Upper lobe of left lung (tissue), 6 donors: ENCODE data around the gene CD200R1L. TPM values are rescaled to one million over a fixed set of nuclear protein-coding genes. Genes with fewer than 3 reads are reported as not detected.

Source experiments
- ATAC-seq, 2 donors: fragments of 200-7000 bp; cut with Tn5 transposase; one replicate each; pipeline ENCODE4 v1.9.1; 2022; ENCODE audit warnings: mild to moderate bottlenecking in 2 of 2, moderate library complexity in 2 of 2; ENCODE audit not compliant: low FRiP score in 2 of 2
- DNase-seq, 2 donors: peaks; one replicate each; pipeline ENCODE4 v3.0.0-alpha.2; 2019 to 2020
- H3K27ac ChIP-seq, 4 donors: fragments of 200-600 bp; sonication (generic); one replicate each; pipeline ENCODE4 v1.5.1; 2016 to 2019
- H3K27me3 ChIP-seq, 4 donors: fragments of 200-600 bp; sonication (generic); one replicate each; pipeline ENCODE4 v1.5.1; 2017 to 2019
- H3K36me3 ChIP-seq, 4 donors: fragments of 200-600 bp; sonication (generic); one replicate each; pipeline ENCODE4 v1.5.1; 2016 to 2019
- H3K4me1 ChIP-seq, 4 donors: fragments of 200-600 bp; sonication (generic); one replicate each; pipeline ENCODE4 v1.5.1; 2018 to 2019
- H3K4me3 ChIP-seq, 4 donors: fragments of 200-600 bp; sonication (generic); one replicate each; pipeline ENCODE4 v1.5.1; 2017 to 2019; ENCODE audit warnings: mild to moderate bottlenecking in 2 of 4, moderate library complexity in 1 of 4
- H3K9me3 ChIP-seq, 4 donors: fragments of 200-600 bp; sonication (generic); one replicate each; pipeline ENCODE4 v1.5.1; 2018 to 2019
- EP300 ChIP-seq, 4 donors: sonication (generic); formaldehyde crosslinking; IDR thresholded peaks; one replicate each; pipeline ENCODE4 v1.5.1; 2017; ENCODE audit warnings: antibody characterized with exemption in 4 of 4, control low read depth in 2 of 4
- POLR2A ChIP-seq, 4 donors: fragments of 450-650 bp; IDR thresholded peaks; one replicate each; pipeline ENCODE4 v1.5.1; 2016 to 2017; ENCODE audit warnings: antibody characterized with exemption in 4 of 4, mild to moderate bottlenecking in 2 of 4
- POLR2AphosphoS5 ChIP-seq, 2 donors: sonication (generic); formaldehyde crosslinking; IDR thresholded peaks; one replicate each; pipeline ENCODE4 v1.5.1; 2017; ENCODE audit warnings: antibody characterized with exemption in 2 of 2
- WGBS, 2 donors: methylation state at CpG; one replicate each; pipeline ENCODE4 v1.1.5; 2017 to 2018; 5-methylcytosine and 5-hydroxymethylcytosine counted together
- total RNA-seq, 6 donors: library from RNA; depleted of rRNA in 4 of 6; stranded (reverse); fragments of >200 nt in 4 of 6; gene quantifications; one replicate each; pipeline versions ENCODE4 v1.1.0 to v1.2.1, GENCODE V29; 2016 to 2021
- TF ChIP-seq, protein P1 (sequence below), 6 experiments: fragments of 450-650 bp in 4 of 6; fragments of 200-600 bp in 2 of 6; sonication (generic) in 2 of 6; IDR thresholded peaks; one replicate each; pipeline ENCODE4 v1.5.1; 2016 to 2019; ENCODE audit warnings: antibody characterized with exemption in 6 of 6
- donor health status: DM: no; HTN: no; CAD: no; lungs with moderate emphysema.
- donor health status: DM: no; HTN: yes; CAD: no; lungs with severe emphysema.

Gene CD200R1L
- total RNA-seq, 6 donors from 2014 or later, result not detected

DNA sequence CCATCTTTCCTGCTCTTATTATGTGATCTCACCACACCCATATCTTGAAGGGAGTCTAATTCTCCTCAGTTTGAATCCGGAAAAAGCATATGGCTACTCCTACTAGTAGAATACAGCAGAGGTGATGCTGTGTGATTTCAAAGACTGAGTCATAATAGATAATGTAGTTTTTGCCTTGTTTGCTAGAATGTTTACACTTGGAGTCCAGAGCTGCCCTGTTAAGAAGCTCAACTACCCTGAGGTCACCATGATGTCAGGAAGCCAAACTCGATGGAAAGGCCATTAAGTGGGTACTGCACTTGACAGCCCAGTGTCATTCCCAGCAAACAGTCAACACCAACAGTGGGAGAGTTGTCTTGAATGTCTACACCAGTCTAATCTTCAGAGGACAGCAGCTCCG, 56.9 kb downstream of the CD200R1L start:
- Histone ChIP-seq H3K4me3 (no peak overlapping the region), H3K27me3 (no peaks in the 10 kb centered on the region), H3K27ac (no peak overlapping the region), H3K36me3 (no peaks in the 10 kb centered on the region), H3K4me1 (peaks cover 0 to 11% (median 2%) of the 10 kb centered on the region in 4 donors), H3K9me3 (peaks cover 0 to 9% (median 0%) of the 10 kb centered on the region in 4 donors)
- ATAC-seq (no peak), DNase-seq (no peak)
- TF ChIP-seq, protein P1, sequence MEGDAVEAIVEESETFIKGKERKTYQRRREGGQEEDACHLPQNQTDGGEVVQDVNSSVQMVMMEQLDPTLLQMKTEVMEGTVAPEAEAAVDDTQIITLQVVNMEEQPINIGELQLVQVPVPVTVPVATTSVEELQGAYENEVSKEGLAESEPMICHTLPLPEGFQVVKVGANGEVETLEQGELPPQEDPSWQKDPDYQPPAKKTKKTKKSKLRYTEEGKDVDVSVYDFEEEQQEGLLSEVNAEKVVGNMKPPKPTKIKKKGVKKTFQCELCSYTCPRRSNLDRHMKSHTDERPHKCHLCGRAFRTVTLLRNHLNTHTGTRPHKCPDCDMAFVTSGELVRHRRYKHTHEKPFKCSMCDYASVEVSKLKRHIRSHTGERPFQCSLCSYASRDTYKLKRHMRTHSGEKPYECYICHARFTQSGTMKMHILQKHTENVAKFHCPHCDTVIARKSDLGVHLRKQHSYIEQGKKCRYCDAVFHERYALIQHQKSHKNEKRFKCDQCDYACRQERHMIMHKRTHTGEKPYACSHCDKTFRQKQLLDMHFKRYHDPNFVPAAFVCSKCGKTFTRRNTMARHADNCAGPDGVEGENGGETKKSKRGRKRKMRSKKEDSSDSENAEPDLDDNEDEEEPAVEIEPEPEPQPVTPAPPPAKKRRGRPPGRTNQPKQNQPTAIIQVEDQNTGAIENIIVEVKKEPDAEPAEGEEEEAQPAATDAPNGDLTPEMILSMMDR (IDR thresholded peaks at IDR 0.05), result no peak
- TF ChIP-seq POLR2AphosphoS5 (IDR thresholded peaks at IDR 0.05), result no peak
- TF ChIP-seq EP300 (IDR thresholded peaks at IDR 0.05), result no peak
- no peak for TF ChIP-seq POLR2A (IDR thresholded peaks at IDR 0.05)
- WGBS, 2 donors, result 79 to 85% methylated on average over 2 to 3 of the region's 3 CpGs

DNA sequence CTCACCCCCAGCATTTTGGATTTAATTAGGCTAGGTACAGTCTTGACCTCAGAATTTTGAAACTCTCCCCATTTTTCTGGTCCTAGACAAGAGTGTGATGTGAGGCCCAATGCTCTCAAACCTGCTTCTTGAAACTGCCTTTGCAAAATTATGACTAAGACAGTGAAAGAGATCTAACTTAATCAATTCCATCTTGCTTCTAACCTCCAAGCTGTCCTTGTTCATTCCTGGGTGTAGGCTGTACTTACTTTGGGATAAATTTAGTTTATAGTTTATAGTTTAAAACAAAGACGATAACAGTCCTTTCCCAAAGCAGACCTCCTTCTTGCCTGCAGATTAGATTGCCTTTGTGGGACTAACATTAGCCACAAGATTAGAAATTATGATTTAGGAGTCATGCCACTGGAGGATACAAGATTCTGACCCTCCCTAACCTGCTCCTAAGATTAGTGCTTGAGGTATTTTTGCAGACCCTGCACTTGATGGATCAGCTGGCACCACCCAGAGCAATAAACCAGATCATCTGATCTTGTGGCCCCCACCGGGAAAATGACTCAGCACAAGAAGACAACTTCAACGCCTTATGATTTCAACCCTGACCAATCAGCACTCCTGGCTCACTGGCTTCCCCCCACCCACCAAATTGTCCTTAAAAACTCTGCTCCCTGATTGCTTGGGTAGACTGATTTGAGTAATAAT, 59.6 kb downstream of the CD200R1L start:
- no peak overlapping the region for H3K4me3 ChIP-seq
- no peaks in the 10 kb centered on the region for H3K36me3 ChIP-seq
- H3K4me1 ChIP-seq, result no peaks in the 10 kb centered on the region
- no peaks in the 10 kb centered on the region for H3K27me3 ChIP-seq
- 86 to 91% methylated on average over 3 of the region's 3 CpGs for WGBS, 2 donors
- no peak for TF ChIP-seq EP300 (IDR thresholded peaks at IDR 0.05)
- no peak for TF ChIP-seq POLR2A (IDR thresholded peaks at IDR 0.05)
- TF ChIP-seq, protein P1 (IDR thresholded peaks at IDR 0.05), result no peak
- no peak for TF ChIP-seq POLR2AphosphoS5 (IDR thresholded peaks at IDR 0.05)
- H3K27ac ChIP-seq, result no peak overlapping the region
- peaks cover 0 to 9% (median 0%) of the 10 kb centered on the region in 4 donors for H3K9me3 ChIP-seq
- DNase-seq (no peak), ATAC-seq (no peak)

DNA sequence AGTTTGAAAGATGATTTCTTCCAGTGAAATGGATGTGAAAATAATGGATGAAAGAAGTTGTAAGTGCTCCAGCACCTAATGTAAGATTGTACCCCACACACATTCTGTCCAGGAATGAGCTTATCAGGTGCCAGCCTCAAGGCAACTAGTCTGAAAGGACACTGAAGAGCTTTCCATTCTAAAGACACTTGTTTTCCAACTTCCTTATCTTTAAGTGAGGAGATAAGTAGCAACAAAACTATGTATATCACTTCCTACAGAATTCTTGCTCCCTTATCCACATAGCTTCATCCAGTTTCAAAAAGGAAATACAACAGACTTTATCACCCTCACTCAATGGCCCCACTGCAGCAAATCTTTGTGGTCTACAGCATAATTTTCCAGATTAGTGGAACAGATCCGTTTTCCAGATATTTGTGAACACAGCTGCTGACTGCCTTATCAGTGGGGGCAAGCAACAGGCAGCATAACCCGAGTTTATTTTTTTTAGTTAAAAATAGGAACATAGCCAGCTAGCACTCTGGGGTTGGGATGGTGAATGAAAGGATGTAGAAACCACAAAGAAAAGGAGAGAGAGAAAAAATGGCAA, 60.6 kb downstream of the CD200R1L start:
- ATAC-seq (no peak), DNase-seq (no peak)
- Histone ChIP-seq H3K27ac (no peak overlapping the region), H3K4me3 (no peak overlapping the region), H3K36me3 (no peaks in the 10 kb centered on the region), H3K4me1 (no peaks in the 10 kb centered on the region), H3K27me3 (no peaks in the 10 kb centered on the region), H3K9me3 (peaks cover 0 to 9% (median 0%) of the 10 kb centered on the region in 4 donors)
- WGBS, 2 donors, result 0 to 7% methylated on average over 2 of the region's 2 CpGs
- no peak for TF ChIP-seq POLR2A (IDR thresholded peaks at IDR 0.05)
- no peak for TF ChIP-seq EP300 (IDR thresholded peaks at IDR 0.05)
- TF ChIP-seq, protein P1 (IDR thresholded peaks at IDR 0.05), result no peak
- TF ChIP-seq POLR2AphosphoS5 (IDR thresholded peaks at IDR 0.05), result no peak

DNA sequence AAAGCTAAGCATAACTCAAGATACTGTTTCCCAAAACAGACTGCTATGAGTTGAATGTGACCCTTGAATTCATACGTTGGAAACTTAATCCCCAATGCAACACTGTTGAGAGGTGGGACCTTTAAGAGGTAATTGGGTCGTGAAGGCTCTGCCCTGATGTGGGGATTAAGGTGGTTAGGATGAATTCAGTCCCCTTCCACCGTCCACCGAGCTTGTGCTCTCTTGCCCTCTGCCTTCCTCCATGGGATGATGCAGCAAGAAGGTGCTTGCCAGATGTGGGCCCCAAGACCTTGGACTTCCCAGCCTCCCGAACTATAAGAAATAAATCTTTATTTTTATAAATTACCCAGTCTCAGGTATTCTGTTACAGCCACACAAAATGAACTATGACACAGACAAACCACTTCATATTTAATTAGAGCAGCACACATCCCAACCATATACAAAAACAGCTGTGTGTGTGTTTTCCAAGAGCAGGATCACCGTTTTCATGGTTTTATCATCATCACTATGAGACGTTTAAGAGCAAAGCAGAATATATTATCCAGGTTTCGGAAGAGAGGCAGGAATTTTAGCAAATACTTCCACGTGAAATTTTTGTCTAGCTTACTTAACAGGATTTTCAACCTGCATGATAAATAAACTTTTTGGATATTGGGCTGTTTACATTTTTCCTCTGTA, 61.2 kb downstream of the CD200R1L start:
- 61 to 62% methylated on average over 9 of the region's 9 CpGs for WGBS, 2 donors
- no peak for ATAC-seq
- no peak for TF ChIP-seq EP300 (IDR thresholded peaks at IDR 0.05)
- no peak for TF ChIP-seq POLR2AphosphoS5 (IDR thresholded peaks at IDR 0.05)
- no peak for TF ChIP-seq POLR2A (IDR thresholded peaks at IDR 0.05)
- TF ChIP-seq, protein P1 (IDR thresholded peaks at IDR 0.05), result no peak

More for the DNA sequence above, 61.2 kb downstream of the CD200R1L start:
- Histone ChIP-seq H3K27me3 (no peaks in the 10 kb centered on the region), H3K36me3 (no peaks in the 10 kb centered on the region), H3K27ac (no peak overlapping the region), H3K9me3 (peaks cover 0 to 9% (median 0%) of the 10 kb centered on the region in 4 donors), H3K4me3 (no peak overlapping the region), H3K4me1 (no peaks in the 10 kb centered on the region)
- no peak for DNase-seq
